MCF 10A (cell line): ENCODE data around the gene XYLT1. TPM values are rescaled to one million over a fixed set of nuclear protein-coding genes. Genes with fewer than 3 reads are reported as not detected.

Experiments
- BruUV-seq: library from RNA; stranded (reverse); fragments of 400-500 nt; replicated peaks from 2 replicates; lab custom pipeline; 2021; lab: Mats Ljungman, UMichigan
- CTCF ChIA-PET: fragments of 300-600 bp; sonication (Branson Sonifier 250); formaldehyde crosslinking; extraction: SDS; loops from one replicate; lab custom pipeline; 2021; ENCODE audit warnings: antibody characterized with exemption, inconsistent platforms; lab: Yijun Ruan, JAX
- POLR2A ChIA-PET: fragments of 300-600, 350-650 bp; sonication (Branson Sonifier 250); formaldehyde crosslinking; extraction: SDS; loops from one replicate; lab custom pipeline; 2020; ENCODE audit warnings: antibody characterized with exemption, inconsistent platforms; lab: Yijun Ruan, JAX
- DNase-seq: peaks from one replicate; pipeline ENCODE4 v3.0.0-alpha.2; 2018; ENCODE audit not compliant: unreplicated experiment
- H3K27ac Mint-ChIP-seq: one replicate; pipeline ENCODE4 v1.8.0; 2022; ENCODE audit warnings: mild to moderate bottlenecking, low read depth, mixed read lengths; ENCODE audit not compliant: unreplicated experiment
- H3K27me3 Mint-ChIP-seq: one replicate; pipeline ENCODE4 v1.8.0; 2022; ENCODE audit warnings: mixed read lengths; ENCODE audit not compliant: insufficient read depth, unreplicated experiment
- H3K36me3 Mint-ChIP-seq: one replicate; pipeline ENCODE4 v1.8.0; 2022; ENCODE audit warnings: mild to moderate bottlenecking, moderate library complexity, mixed read lengths; ENCODE audit not compliant: insufficient read depth, unreplicated experiment
- H3K4me1 Mint-ChIP-seq: one replicate; pipeline ENCODE4 v1.8.0; 2022; ENCODE audit warnings: mixed read lengths; ENCODE audit not compliant: insufficient read depth, unreplicated experiment
- H3K4me3 Mint-ChIP-seq: one replicate; pipeline ENCODE4 v1.8.0; 2022; ENCODE audit warnings: mild to moderate bottlenecking, moderate library complexity, mixed read lengths; ENCODE audit not compliant: unreplicated experiment
- H3K9me3 Mint-ChIP-seq: one replicate; pipeline ENCODE4 v1.8.0; 2022; ENCODE audit warnings: mixed read lengths; ENCODE audit not compliant: unreplicated experiment
- CTCF ChIP-seq: fragments of 200-600 bp; IDR thresholded peaks from one replicate; pipeline ENCODE4 v1.8.0; 2022; ENCODE audit warnings: antibody characterized with exemption, mild to moderate bottlenecking; ENCODE audit not compliant: unreplicated experiment
- intact Hi-C: fragments of 100-400 bp; cut with micrococcal nuclease; formaldehyde crosslinking; loops from 2 replicates; pipeline ENCODE4 v1.14.1; 2022
- total RNA-seq: library from RNA; stranded (reverse); gene quantifications from 2 replicates; pipeline ENCODE4 v1.2.3, GENCODE V29; 2022

The XYLT1 gene
- total RNA-seq, 1 experiment from 2014 or later, result not detected

- Mint-ChIP-seq H3K9me3 (no peaks in the 10 kb centered on the region), H3K4me1 (no peaks in the 10 kb centered on the region), H3K36me3 (no peaks in the 10 kb centered on the region), H3K27ac (no peak overlapping the region), H3K27me3 (no peaks in the 10 kb centered on the region), H3K4me3 (no peak overlapping the region)
- intact Hi-C loops, result no loop called here
- ChIA-PET POLR2A (no interaction called here), CTCF (no interaction called here)
- no peak for TF ChIP-seq CTCF
- no TSS peak for BruUV-seq
- no peak for DNase-seq
Observed at GRCh38 chr16:17358355-17358754, 112.4 kb downstream of the XYLT1 start.

GRCh38 chr16:17357307-17358062, 113.3 kb downstream of the XYLT1 start:
- no peaks in the 10 kb centered on the region for H3K27me3 Mint-ChIP-seq
- ChIA-PET POLR2A (no interaction called here), CTCF (no interaction called here)
- no peak for DNase-seq
- BruUV-seq, result no TSS peak
- H3K27ac Mint-ChIP-seq, result no peak overlapping the region
- H3K9me3 Mint-ChIP-seq, result no peaks in the 10 kb centered on the region
- no peak for TF ChIP-seq CTCF
- H3K4me1 Mint-ChIP-seq, result no peaks in the 10 kb centered on the region
- H3K36me3 Mint-ChIP-seq, result no peaks in the 10 kb centered on the region
- intact Hi-C loops, result no loop called here
- no peak overlapping the region for H3K4me3 Mint-ChIP-seq

- no peak overlapping the region for H3K27ac Mint-ChIP-seq
- ChIA-PET CTCF (no interaction called here), POLR2A (no interaction called here)
- no peaks in the 10 kb centered on the region for H3K27me3 Mint-ChIP-seq
- H3K36me3 Mint-ChIP-seq, result no peaks in the 10 kb centered on the region
- BruUV-seq, result no TSS peak
- no peak for DNase-seq
- H3K9me3 Mint-ChIP-seq, result peaks cover 6% of the 10 kb centered on the region
- H3K4me3 Mint-ChIP-seq, result no peak overlapping the region
- no peak for TF ChIP-seq CTCF
- no peaks in the 10 kb centered on the region for H3K4me1 Mint-ChIP-seq
- intact Hi-C loops, result no loop called here
Observed at GRCh38 chr16:17356243-17356933, 114.4 kb downstream of the XYLT1 start.

GRCh38 chr16:17354685-17355084, 116.1 kb downstream of the XYLT1 start:
- Mint-ChIP-seq H3K4me3 (no peak overlapping the region), H3K36me3 (no peaks in the 10 kb centered on the region), H3K9me3 (peaks cover 7% of the 10 kb centered on the region), H3K27ac (no peak overlapping the region), H3K4me1 (no peaks in the 10 kb centered on the region), H3K27me3 (no peaks in the 10 kb centered on the region)
- no TSS peak for BruUV-seq
- CTCF ChIA-PET, result no interaction called here
- intact Hi-C loops, result no loop called here
- no peak for DNase-seq
- POLR2A ChIA-PET, result no interaction called here
- TF ChIP-seq CTCF, result no peak
